Left renal cortex interstitium (tissue), 4 donors: ENCODE data around the gene CTNNA3. TPM values are rescaled to one million over a fixed set of nuclear protein-coding genes. Genes with fewer than 3 reads are reported as not detected.
"Not testable (repeated sequence)": the region's sequence is repeated elsewhere in the genome, so short reads cannot be mapped to it uniquely, and the experiment has no call there.

Experiments used
- DNase-seq, 4 donors: peaks; one replicate each; pipeline ENCODE4 v3.0.0-alpha.2; 2013; ENCODE audit warnings: low read depth in 4 of 4, low spot score in 2 of 4, missing footprints in 1 of 4
- polyA plus RNA-seq, 4 donors: library from polyadenylated mRNA; unstranded; fragments of 120-200 nt; gene quantifications; one replicate each; pipeline ENCODE4 v1.2.1, GENCODE V29; 2013; ENCODE audit not compliant: insufficient read length in 4 of 4

Gene CTNNA3
- 1 to 10 TPM; 2.5 to 4.2 (median 2.6) TPM for polyA plus RNA-seq

- no peak for DNase-seq
Measured at GRCh38 chr10:67696029-67696428, at the start of gene CTNNA3. TSS of gene CTNNA3 (minus strand) at chr10:67696195.

GRCh38 chr10:67735430-67735829 lies 39.4 kb upstream of the CTNNA3 start:
- DNase-seq: no peak

- no peak for DNase-seq
Measured at GRCh38 chr10:67733511-67733910, 37.5 kb upstream of the CTNNA3 start.

- no peak for DNase-seq
Measured at GRCh38 chr10:67725567-67725966, 29.6 kb upstream of the CTNNA3 start.

GRCh38 chr10:67723601-67724000 lies 27.6 kb upstream of the CTNNA3 start:
- no peak for DNase-seq

- no peak for DNase-seq
Measured at GRCh38 chr10:67722113-67722512, 26.1 kb upstream of the CTNNA3 start.

GRCh38 chr10:67716455-67716854 lies 20.5 kb upstream of the CTNNA3 start:
- not testable (repeated sequence) for DNase-seq

GRCh38 chr10:67705921-67706320 lies 9.9 kb upstream of the CTNNA3 start:
- DNase-seq: no peak

GRCh38 chr10:67699613-67700270 lies 3.7 kb upstream of the CTNNA3 start:
- not testable (repeated sequence) for DNase-seq

GRCh38 chr10:67698164-67698563 lies 2.2 kb upstream of the CTNNA3 start:
- DNase-seq: no peak

GRCh38 chr10:67697724-67698131 lies 1.7 kb upstream of the CTNNA3 start:
- peak; percentile 11 to 34 (median 26) for DNase-seq

GRCh38 chr10:67696679-67697078 lies 684 bp upstream of the CTNNA3 start:
- no peak for DNase-seq

- no peak for DNase-seq
Measured at GRCh38 chr10:67695555-67695954, 440 bp downstream of the CTNNA3 start.

- DNase-seq: not testable (repeated sequence)
Measured at GRCh38 chr10:67691861-67692260, 4.1 kb downstream of the CTNNA3 start.

GRCh38 chr10:67690540-67690939 lies 5.5 kb downstream of the CTNNA3 start:
- DNase-seq: not testable (repeated sequence)

GRCh38 chr10:67684140-67684539 lies 11.9 kb downstream of the CTNNA3 start:
- DNase-seq: not testable (repeated sequence)

GRCh38 chr10:67678335-67678974 lies 17.5 kb downstream of the CTNNA3 start:
- DNase-seq: no peak

- no peak for DNase-seq
Measured at GRCh38 chr10:67676208-67676825, 19.7 kb downstream of the CTNNA3 start.

GRCh38 chr10:67670401-67670800 lies 25.6 kb downstream of the CTNNA3 start:
- DNase-seq: no peak

- DNase-seq: no peak
Measured at GRCh38 chr10:67669978-67670377, 26.0 kb downstream of the CTNNA3 start.

- no peak for DNase-seq
Measured at GRCh38 chr10:67668448-67668847, 27.5 kb downstream of the CTNNA3 start.

GRCh38 chr10:67667035-67667425 lies 29.0 kb downstream of the CTNNA3 start:
- DNase-seq: no peak
